ENCODE data around the gene CHKB.

CHKB gene

GRCh38 chr22:50599816-50600455 lies 17.3 kb upstream of the CHKB start (continued):
- TF ChIP-seq, protein P1, sequence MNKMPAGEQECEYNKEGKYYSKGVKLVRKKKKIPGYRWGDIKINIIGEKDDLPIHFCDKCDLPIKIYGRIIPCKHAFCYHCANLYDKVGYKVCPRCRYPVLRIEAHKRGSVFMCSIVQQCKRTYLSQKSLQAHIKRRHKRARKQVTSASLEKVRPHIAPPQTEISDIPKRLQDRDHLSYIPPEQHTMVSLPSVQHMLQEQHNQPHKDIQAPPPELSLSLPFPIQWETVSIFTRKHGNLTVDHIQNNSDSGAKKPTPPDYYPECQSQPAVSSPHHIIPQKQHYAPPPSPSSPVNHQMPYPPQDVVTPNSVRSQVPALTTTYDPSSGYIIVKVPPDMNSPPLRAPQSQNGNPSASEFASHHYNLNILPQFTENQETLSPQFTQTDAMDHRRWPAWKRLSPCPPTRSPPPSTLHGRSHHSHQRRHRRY (tag by site-specific recombination; IDR thresholded peaks at IDR 0.05) = no peak
- TF ChIP-seq BCL6B (tag by site-specific recombination; IDR thresholded peaks at IDR 0.05) (no peak), ZNF677 (tag by site-specific recombination; IDR thresholded peaks at IDR 0.05) (no peak), IKZF3 (tag by site-specific recombination; IDR thresholded peaks at IDR 0.05) (0 out of 2 replicates have a peak, but pooled peaks have one; percentile 11), ZNF2 (tag by site-specific recombination; IDR thresholded peaks at IDR 0.05) (0 out of 2 replicates have a peak, but pooled peaks have one; percentile 32), GFI1B (tag by site-specific recombination; IDR thresholded peaks at IDR 0.05) (no peak), ZNF585B (tag by site-specific recombination; IDR thresholded peaks at IDR 0.05) (no peak), SCRT2 (tag by site-specific recombination; IDR thresholded peaks at IDR 0.05) (no peak), ZNF350 (tag by site-specific recombination; IDR thresholded peaks at IDR 0.05) (no peak), ZNF501 (tag by site-specific recombination; IDR thresholded peaks at IDR 0.05) (no peak), ZNF133 (tag by site-specific recombination; IDR thresholded peaks at IDR 0.05) (no peak), PBX3 (CRISPR knock-in tag; IDR thresholded peaks at IDR 0.05) (peak; percentile 96), ZNF223 (tag by site-specific recombination; IDR thresholded peaks at IDR 0.05) (no peak), ZNF776 (tag by site-specific recombination; IDR thresholded peaks at IDR 0.05; ENCODE audit: borderline replicate concordance) (no peak), MEIS1 (CRISPR knock-in tag; IDR thresholded peaks at IDR 0.05; ENCODE audit: borderline replicate concordance) (peak; percentile 72; the same call in 1 of the 2 replicates), YY2 (tag by site-specific recombination; IDR thresholded peaks at IDR 0.05) (no peak), ZNF768 (tag by site-specific recombination; IDR thresholded peaks at IDR 0.05) (no peak), ZNF624 (tag by site-specific recombination; IDR thresholded peaks at IDR 0.05) (no peak), ZNF747 (tag by site-specific recombination; IDR thresholded peaks at IDR 0.05) (no peak), ZNF394 (tag by site-specific recombination; IDR thresholded peaks at IDR 0.05; ENCODE audit: borderline replicate concordance) (no peak), ZNF423 (tag by site-specific recombination; IDR thresholded peaks at IDR 0.05) (no peak), ZNF707 (tag by site-specific recombination; IDR thresholded peaks at IDR 0.05) (no peak), HOXC10 (CRISPR knock-in tag; IDR thresholded peaks at IDR 0.05) (peak; percentile 90; the same call in 1 of the 2 replicates), ZNF404 (tag by site-specific recombination; IDR thresholded peaks at IDR 0.05) (no peak), PATZ1 (tag by site-specific recombination; IDR thresholded peaks at IDR 0.05) (peak; percentile 39), ZNF266 (tag by site-specific recombination; IDR thresholded peaks at IDR 0.05; ENCODE audit: low read depth) (no peak), ZNF169 (tag by site-specific recombination; IDR thresholded peaks at IDR 0.05) (no peak), ZNF202 (tag by site-specific recombination; IDR thresholded peaks at IDR 0.05; ENCODE audit: borderline replicate concordance) (no peak), ZNF121 (tag by site-specific recombination; IDR thresholded peaks at IDR 0.05) (no peak), ZSCAN23 (tag by site-specific recombination; IDR thresholded peaks at IDR 0.05) (no peak), ZNF670 (tag by site-specific recombination; IDR thresholded peaks at IDR 0.05; ENCODE audit: low read depth) (no peak)
- TF ChIP-seq, protein P2, sequence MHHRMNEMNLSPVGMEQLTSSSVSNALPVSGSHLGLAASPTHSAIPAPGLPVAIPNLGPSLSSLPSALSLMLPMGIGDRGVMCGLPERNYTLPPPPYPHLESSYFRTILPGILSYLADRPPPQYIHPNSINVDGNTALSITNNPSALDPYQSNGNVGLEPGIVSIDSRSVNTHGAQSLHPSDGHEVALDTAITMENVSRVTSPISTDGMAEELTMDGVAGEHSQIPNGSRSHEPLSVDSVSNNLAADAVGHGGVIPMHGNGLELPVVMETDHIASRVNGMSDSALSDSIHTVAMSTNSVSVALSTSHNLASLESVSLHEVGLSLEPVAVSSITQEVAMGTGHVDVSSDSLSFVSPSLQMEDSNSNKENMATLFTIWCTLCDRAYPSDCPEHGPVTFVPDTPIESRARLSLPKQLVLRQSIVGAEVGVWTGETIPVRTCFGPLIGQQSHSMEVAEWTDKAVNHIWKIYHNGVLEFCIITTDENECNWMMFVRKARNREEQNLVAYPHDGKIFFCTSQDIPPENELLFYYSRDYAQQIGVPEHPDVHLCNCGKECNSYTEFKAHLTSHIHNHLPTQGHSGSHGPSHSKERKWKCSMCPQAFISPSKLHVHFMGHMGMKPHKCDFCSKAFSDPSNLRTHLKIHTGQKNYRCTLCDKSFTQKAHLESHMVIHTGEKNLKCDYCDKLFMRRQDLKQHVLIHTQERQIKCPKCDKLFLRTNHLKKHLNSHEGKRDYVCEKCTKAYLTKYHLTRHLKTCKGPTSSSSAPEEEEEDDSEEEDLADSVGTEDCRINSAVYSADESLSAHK (tag by site-specific recombination; IDR thresholded peaks at IDR 0.05) = no peak
